GM23338 (cell line): ENCODE measurements around the gene PTPN22. TPM values are rescaled to one million over a fixed set of nuclear protein-coding genes. Genes with fewer than 3 reads are reported as not detected.

Experiments
- ATAC-seq: fragments of 200-7000 bp; cut with Tn5 transposase; 3 replicates; pipeline ENCODE4 v1.9.1; 2020
- DNase-seq: peaks from one replicate; pipeline ENCODE4 v3.0.0-alpha.2; 2015; ENCODE audit warnings: low spot score
- H2AFZ ChIP-seq: fragments of 200-600 bp; sonication (generic); 2 replicates; pipeline ENCODE4 v1.8.0; 2016; ENCODE audit warnings: antibody characterized with exemption, mild to moderate bottlenecking, moderate library complexity
- H3F3A ChIP-seq: fragments of 200-600 bp; sonication (generic); replicated peaks from 2 replicates; pipeline ENCODE4 v1.8.0; 2017; ENCODE audit warnings: antibody characterized with exemption, mixed run types, low read depth
- H3K27ac ChIP-seq: fragments of 200-600 bp; sonication (generic); 2 replicates; pipeline ENCODE4 v1.6.1; 2016; ENCODE audit warnings: low read depth
- H3K27me3 ChIP-seq: fragments of 200-600 bp; sonication (generic); 2 replicates; pipeline ENCODE4 v1.8.0; 2016; ENCODE audit warnings: mild to moderate bottlenecking, mixed run types, moderate library complexity; ENCODE audit not compliant: insufficient read depth
- H3K36me3 ChIP-seq: fragments of 200-600 bp; sonication (generic); 2 replicates; pipeline ENCODE4 v1.8.0; 2016; ENCODE audit warnings: mild to moderate bottlenecking; ENCODE audit not compliant: insufficient read depth
- H3K4me1 ChIP-seq: fragments of 200-600 bp; sonication (generic); 2 replicates; pipeline ENCODE4 v1.8.0; 2016; ENCODE audit warnings: mild to moderate bottlenecking, moderate library complexity; ENCODE audit not compliant: insufficient read depth
- H3K4me2 ChIP-seq: fragments of 200-600 bp; sonication (generic); 2 replicates; pipeline ENCODE4 v1.7.1; 2017; ENCODE audit warnings: mixed run types
- H3K4me3 ChIP-seq: fragments of 200-600 bp; sonication (generic); 2 replicates; pipeline ENCODE4 v1.6.1; 2016; ENCODE audit warnings: mixed run types
- H3K79me2 ChIP-seq: fragments of 200-600 bp; sonication (generic); replicated peaks from 2 replicates; pipeline ENCODE4 v1.8.0; 2017; ENCODE audit warnings: mild to moderate bottlenecking; ENCODE audit not compliant: insufficient read depth
- H3K9me2 ChIP-seq: fragments of 200-600 bp; sonication (generic); 2 replicates; pipeline ENCODE4 v1.8.0; 2017; ENCODE audit not compliant: insufficient read depth
- H4K20me1 ChIP-seq: fragments of 200-600 bp; sonication (generic); replicated peaks from 2 replicates; pipeline ENCODE4 v1.8.0; 2017; ENCODE audit warnings: mild to moderate bottlenecking; ENCODE audit not compliant: insufficient read depth
- H3K27ac Mint-ChIP-seq: 2 replicates; pipeline ENCODE4 v1.8.0; 2020; ENCODE audit warnings: inconsistent platforms, mild to moderate bottlenecking, moderate library complexity, mixed read lengths
- H3K27me3 Mint-ChIP-seq: 3 replicates; pipeline ENCODE4 v1.8.0; 2022; ENCODE audit warnings: low read depth, mild to moderate bottlenecking, moderate library complexity, mixed read lengths, inconsistent platforms; ENCODE audit not compliant: insufficient read depth, poor library complexity
- H3K36me3 Mint-ChIP-seq: 3 replicates; pipeline ENCODE4 v1.8.0; 2021; ENCODE audit warnings: low read depth, mild to moderate bottlenecking, inconsistent platforms, moderate library complexity, mixed read lengths
- H3K4me1 Mint-ChIP-seq: 3 replicates; pipeline ENCODE4 v1.8.0; 2020; ENCODE audit warnings: mild to moderate bottlenecking, inconsistent platforms, mixed read lengths
- H3K4me3 Mint-ChIP-seq: 3 replicates; pipeline ENCODE4 v1.8.0; 2021; ENCODE audit warnings: moderate library complexity, mild to moderate bottlenecking, inconsistent platforms, mixed read lengths
- H3K9me3 Mint-ChIP-seq: 3 replicates; pipeline ENCODE4 v1.8.0; 2020; ENCODE audit warnings: moderate library complexity, mild to moderate bottlenecking, inconsistent platforms, mixed read lengths
- CREB1 ChIP-seq: fragments of 250-450 bp; sonication (Bioruptor Pico); IDR thresholded peaks from 2 replicates; pipeline ENCODE4 v1.5.0; 2020; ENCODE audit warnings: low read depth, mild to moderate bottlenecking, moderate library complexity
- EZH2 ChIP-seq: fragments of 200-600 bp; sonication (generic); IDR thresholded peaks from one replicate; pipeline ENCODE4 v1.8.0; 2017; ENCODE audit warnings: antibody characterized with exemption, mild to moderate bottlenecking, low read depth; ENCODE audit not compliant: unreplicated experiment
- EZH2phosphoT487 ChIP-seq: fragments of 200-600 bp; sonication (generic); IDR thresholded peaks from one replicate; pipeline ENCODE4 v1.8.1; 2018; ENCODE audit warnings: antibody characterized with exemption; ENCODE audit not compliant: unreplicated experiment
- JUNB ChIP-seq: IDR thresholded peaks from one replicate; pipeline ENCODE4 v1.6.1; 2016; ENCODE audit warnings: antibody characterized with exemption; ENCODE audit not compliant: unreplicated experiment
- NANOG ChIP-seq: IDR thresholded peaks from 2 replicates; pipeline ENCODE4 v1.6.1; 2016; ENCODE audit warnings: antibody characterized with exemption, borderline replicate concordance
- POLR2AphosphoS5 ChIP-seq: IDR thresholded peaks from 2 replicates; pipeline ENCODE4 v1.6.1; 2016; ENCODE audit warnings: antibody characterized with exemption, low read depth
- STAT1 ChIP-seq: IDR thresholded peaks from one replicate; pipeline ENCODE4 v1.6.1; 2016; ENCODE audit warnings: antibody characterized with exemption; ENCODE audit not compliant: unreplicated experiment
- ZNF114 ChIP-seq: fragments of 250-450 bp; sonication (Bioruptor Pico); IDR thresholded peaks from 2 replicates; pipeline ENCODE4 v1.5.0; 2020; ENCODE audit warnings: mild to moderate bottlenecking, moderate library complexity
- ZNF331 ChIP-seq: fragments of 250-450 bp; sonication (Bioruptor Pico); IDR thresholded peaks from 2 replicates; pipeline ENCODE4 v1.5.0; 2020; ENCODE audit warnings: low read depth, mild to moderate bottlenecking, moderate library complexity
- polyA plus RNA-seq: library from polyadenylated mRNA; unstranded; fragments of >200 nt; fragmentation: Nextera tagmentation; extraction: Ambion mirVana; gene quantifications from 2 replicates; pipeline ENCODE4 v1.2.1, GENCODE V29; 2016
- total RNA-seq: library from RNA; depleted of rRNA; stranded (reverse); fragments of >200 nt; shearing (Covaris generic); gene quantifications from 2 replicates; pipeline ENCODE4 v1.2.3, GENCODE V29; 2014
- TF ChIP-seq, protein P1 (sequence below), 2 experiments: fragments of 200-600 bp in 1 of 2; sonication (generic) in 1 of 2; conservative IDR thresholded peaks; 2 replicates each; pipeline versions ENCODE4 v1.5.1 to v1.6.1; 2016 to 2017; ENCODE audit warnings: antibody characterized with exemption in 2 of 2, low read depth in 2 of 2, mild to moderate bottlenecking in 2 of 2, moderate library complexity in 1 of 2
- TF ChIP-seq, protein P2 (sequence below): IDR thresholded peaks from one replicate; pipeline ENCODE4 v1.6.1; 2018; ENCODE audit warnings: antibody characterized with exemption; ENCODE audit not compliant: unreplicated experiment
- TF ChIP-seq, protein P3 (sequence below): IDR thresholded peaks from 2 replicates; pipeline ENCODE4 v1.6.1; 2016; ENCODE audit warnings: antibody characterized with exemption
- TF ChIP-seq, protein P4 (sequence below): fragments of 250-450 bp; sonication (Bioruptor Pico); IDR thresholded peaks from 2 replicates; pipeline ENCODE4 v1.5.0; 2020; ENCODE audit warnings: mild to moderate bottlenecking, moderate library complexity

Gene PTPN22
- total and polyA plus RNA-seq, 2 experiments from 2014 or later: 0.08 TPM; not detected in 1

DNA sequence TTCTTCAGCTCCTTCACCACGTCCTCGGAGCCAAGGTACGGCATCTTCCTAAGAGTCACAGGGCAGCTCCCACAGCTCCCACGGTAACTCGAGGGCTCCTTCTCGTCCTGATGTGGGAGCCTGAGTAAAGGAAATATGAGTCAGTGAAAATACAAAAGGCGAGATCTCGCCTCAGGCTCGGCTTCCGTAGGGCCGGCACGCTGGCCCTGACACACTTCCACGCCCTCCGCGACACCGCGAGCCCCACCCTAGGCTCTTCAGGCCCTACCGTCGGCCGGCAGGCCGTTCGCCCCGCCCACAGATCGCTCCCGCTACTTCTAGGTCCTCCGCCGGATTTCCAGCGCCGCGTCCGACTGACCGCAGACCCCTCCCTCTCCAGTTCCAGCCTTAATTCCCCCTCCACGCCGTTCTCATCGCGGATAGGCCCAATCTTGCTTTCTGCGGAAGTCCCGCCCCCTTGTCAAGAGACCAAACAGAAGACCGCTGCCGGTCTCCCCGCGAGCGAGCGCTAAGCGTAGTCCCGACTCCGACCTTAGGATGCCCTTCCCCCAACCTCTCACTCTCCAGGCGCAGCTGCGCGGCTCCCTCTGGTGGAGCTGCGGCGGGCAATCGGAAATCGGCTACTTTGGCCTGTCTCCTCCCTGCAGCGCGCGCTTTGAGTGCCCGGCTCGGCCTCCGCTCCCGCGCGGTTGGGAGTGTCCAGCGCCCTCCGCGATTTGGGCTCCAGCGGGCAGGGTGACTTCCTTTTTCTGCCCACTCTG lies 33.3 kb upstream of the PTPN22 start, which contains the start of the genes AP4B1 and DCLRE1B:
AP4B1 (minus strand) TSS at position 126 of the 761 bp plus-strand sequence; CDS start at position 44, 82 bp downstream.
DCLRE1B (plus strand) TSS at position 653 of the 761 bp plus-strand sequence. CDS start 261 bp downstream, outside the sequence.
- Histone ChIP-seq H3K27ac (peak within 1 kb of the TSS; percentile 86), H3K4me1 (peaks cover 9% of the 10 kb centered on the region; the same call in 1 of the 2 replicates), H3K79me2 (peaks cover 9% of the 10 kb centered on the region; the same call in 1 of the 2 replicates), H3K4me2 (peak within 1 kb of the TSS; percentile 89), H3K9me2 (no peaks in the 10 kb centered on the region), H3K27me3 (no peaks in the 10 kb centered on the region), H4K20me1 (no peaks in the 10 kb centered on the region; the same call in 1 of the 2 replicates), H3K4me3 (peak within 1 kb of the TSS; percentile 85), H3K36me3 (peaks cover 9% of the 10 kb centered on the region; the same call in 1 of the 2 replicates), H3F3A (peaks cover 15% of the 10 kb centered on the region), H2AFZ (peak within 1 kb of the TSS; percentile 99)
- peak within 1 kb of the TSS; percentile 94 for H3K4me3 Mint-ChIP-seq
- H3K9me3 Mint-ChIP-seq: no peaks in the 10 kb centered on the region
- ATAC-seq (peak; percentile 94), DNase-seq (peak; percentile 100)
- peak within 1 kb of the TSS; percentile 95 for H3K27ac Mint-ChIP-seq
- TF ChIP-seq CREB1 (CRISPR knock-in tag) (peak; percentile 74), ZNF331 (CRISPR knock-in tag) (no peak), ZNF114 (CRISPR knock-in tag) (no peak), NANOG (0 out of 2 replicates have a peak, but pooled peaks have one; percentile 24), STAT1 (no peak), JUNB (no peak), EZH2phosphoT487 (no peak), POLR2AphosphoS5 (peak; percentile 61), EZH2 (no peak)
- TF ChIP-seq, protein P1, sequence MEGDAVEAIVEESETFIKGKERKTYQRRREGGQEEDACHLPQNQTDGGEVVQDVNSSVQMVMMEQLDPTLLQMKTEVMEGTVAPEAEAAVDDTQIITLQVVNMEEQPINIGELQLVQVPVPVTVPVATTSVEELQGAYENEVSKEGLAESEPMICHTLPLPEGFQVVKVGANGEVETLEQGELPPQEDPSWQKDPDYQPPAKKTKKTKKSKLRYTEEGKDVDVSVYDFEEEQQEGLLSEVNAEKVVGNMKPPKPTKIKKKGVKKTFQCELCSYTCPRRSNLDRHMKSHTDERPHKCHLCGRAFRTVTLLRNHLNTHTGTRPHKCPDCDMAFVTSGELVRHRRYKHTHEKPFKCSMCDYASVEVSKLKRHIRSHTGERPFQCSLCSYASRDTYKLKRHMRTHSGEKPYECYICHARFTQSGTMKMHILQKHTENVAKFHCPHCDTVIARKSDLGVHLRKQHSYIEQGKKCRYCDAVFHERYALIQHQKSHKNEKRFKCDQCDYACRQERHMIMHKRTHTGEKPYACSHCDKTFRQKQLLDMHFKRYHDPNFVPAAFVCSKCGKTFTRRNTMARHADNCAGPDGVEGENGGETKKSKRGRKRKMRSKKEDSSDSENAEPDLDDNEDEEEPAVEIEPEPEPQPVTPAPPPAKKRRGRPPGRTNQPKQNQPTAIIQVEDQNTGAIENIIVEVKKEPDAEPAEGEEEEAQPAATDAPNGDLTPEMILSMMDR (conservative IDR thresholded peaks at IDR 0.05; ENCODE audit: low read depth in 2 of 2): peak; percentile 10 to 64; a peak in 2 of 4 replicates
- TF ChIP-seq, protein P2, sequence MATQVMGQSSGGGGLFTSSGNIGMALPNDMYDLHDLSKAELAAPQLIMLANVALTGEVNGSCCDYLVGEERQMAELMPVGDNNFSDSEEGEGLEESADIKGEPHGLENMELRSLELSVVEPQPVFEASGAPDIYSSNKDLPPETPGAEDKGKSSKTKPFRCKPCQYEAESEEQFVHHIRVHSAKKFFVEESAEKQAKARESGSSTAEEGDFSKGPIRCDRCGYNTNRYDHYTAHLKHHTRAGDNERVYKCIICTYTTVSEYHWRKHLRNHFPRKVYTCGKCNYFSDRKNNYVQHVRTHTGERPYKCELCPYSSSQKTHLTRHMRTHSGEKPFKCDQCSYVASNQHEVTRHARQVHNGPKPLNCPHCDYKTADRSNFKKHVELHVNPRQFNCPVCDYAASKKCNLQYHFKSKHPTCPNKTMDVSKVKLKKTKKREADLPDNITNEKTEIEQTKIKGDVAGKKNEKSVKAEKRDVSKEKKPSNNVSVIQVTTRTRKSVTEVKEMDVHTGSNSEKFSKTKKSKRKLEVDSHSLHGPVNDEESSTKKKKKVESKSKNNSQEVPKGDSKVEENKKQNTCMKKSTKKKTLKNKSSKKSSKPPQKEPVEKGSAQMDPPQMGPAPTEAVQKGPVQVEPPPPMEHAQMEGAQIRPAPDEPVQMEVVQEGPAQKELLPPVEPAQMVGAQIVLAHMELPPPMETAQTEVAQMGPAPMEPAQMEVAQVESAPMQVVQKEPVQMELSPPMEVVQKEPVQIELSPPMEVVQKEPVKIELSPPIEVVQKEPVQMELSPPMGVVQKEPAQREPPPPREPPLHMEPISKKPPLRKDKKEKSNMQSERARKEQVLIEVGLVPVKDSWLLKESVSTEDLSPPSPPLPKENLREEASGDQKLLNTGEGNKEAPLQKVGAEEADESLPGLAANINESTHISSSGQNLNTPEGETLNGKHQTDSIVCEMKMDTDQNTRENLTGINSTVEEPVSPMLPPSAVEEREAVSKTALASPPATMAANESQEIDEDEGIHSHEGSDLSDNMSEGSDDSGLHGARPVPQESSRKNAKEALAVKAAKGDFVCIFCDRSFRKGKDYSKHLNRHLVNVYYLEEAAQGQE: no peak
- TF ChIP-seq, protein P3, sequence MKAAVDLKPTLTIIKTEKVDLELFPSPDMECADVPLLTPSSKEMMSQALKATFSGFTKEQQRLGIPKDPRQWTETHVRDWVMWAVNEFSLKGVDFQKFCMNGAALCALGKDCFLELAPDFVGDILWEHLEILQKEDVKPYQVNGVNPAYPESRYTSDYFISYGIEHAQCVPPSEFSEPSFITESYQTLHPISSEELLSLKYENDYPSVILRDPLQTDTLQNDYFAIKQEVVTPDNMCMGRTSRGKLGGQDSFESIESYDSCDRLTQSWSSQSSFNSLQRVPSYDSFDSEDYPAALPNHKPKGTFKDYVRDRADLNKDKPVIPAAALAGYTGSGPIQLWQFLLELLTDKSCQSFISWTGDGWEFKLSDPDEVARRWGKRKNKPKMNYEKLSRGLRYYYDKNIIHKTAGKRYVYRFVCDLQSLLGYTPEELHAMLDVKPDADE: peak; percentile 70; the same call in 1 of the 2 replicates
- TF ChIP-seq, protein P4, sequence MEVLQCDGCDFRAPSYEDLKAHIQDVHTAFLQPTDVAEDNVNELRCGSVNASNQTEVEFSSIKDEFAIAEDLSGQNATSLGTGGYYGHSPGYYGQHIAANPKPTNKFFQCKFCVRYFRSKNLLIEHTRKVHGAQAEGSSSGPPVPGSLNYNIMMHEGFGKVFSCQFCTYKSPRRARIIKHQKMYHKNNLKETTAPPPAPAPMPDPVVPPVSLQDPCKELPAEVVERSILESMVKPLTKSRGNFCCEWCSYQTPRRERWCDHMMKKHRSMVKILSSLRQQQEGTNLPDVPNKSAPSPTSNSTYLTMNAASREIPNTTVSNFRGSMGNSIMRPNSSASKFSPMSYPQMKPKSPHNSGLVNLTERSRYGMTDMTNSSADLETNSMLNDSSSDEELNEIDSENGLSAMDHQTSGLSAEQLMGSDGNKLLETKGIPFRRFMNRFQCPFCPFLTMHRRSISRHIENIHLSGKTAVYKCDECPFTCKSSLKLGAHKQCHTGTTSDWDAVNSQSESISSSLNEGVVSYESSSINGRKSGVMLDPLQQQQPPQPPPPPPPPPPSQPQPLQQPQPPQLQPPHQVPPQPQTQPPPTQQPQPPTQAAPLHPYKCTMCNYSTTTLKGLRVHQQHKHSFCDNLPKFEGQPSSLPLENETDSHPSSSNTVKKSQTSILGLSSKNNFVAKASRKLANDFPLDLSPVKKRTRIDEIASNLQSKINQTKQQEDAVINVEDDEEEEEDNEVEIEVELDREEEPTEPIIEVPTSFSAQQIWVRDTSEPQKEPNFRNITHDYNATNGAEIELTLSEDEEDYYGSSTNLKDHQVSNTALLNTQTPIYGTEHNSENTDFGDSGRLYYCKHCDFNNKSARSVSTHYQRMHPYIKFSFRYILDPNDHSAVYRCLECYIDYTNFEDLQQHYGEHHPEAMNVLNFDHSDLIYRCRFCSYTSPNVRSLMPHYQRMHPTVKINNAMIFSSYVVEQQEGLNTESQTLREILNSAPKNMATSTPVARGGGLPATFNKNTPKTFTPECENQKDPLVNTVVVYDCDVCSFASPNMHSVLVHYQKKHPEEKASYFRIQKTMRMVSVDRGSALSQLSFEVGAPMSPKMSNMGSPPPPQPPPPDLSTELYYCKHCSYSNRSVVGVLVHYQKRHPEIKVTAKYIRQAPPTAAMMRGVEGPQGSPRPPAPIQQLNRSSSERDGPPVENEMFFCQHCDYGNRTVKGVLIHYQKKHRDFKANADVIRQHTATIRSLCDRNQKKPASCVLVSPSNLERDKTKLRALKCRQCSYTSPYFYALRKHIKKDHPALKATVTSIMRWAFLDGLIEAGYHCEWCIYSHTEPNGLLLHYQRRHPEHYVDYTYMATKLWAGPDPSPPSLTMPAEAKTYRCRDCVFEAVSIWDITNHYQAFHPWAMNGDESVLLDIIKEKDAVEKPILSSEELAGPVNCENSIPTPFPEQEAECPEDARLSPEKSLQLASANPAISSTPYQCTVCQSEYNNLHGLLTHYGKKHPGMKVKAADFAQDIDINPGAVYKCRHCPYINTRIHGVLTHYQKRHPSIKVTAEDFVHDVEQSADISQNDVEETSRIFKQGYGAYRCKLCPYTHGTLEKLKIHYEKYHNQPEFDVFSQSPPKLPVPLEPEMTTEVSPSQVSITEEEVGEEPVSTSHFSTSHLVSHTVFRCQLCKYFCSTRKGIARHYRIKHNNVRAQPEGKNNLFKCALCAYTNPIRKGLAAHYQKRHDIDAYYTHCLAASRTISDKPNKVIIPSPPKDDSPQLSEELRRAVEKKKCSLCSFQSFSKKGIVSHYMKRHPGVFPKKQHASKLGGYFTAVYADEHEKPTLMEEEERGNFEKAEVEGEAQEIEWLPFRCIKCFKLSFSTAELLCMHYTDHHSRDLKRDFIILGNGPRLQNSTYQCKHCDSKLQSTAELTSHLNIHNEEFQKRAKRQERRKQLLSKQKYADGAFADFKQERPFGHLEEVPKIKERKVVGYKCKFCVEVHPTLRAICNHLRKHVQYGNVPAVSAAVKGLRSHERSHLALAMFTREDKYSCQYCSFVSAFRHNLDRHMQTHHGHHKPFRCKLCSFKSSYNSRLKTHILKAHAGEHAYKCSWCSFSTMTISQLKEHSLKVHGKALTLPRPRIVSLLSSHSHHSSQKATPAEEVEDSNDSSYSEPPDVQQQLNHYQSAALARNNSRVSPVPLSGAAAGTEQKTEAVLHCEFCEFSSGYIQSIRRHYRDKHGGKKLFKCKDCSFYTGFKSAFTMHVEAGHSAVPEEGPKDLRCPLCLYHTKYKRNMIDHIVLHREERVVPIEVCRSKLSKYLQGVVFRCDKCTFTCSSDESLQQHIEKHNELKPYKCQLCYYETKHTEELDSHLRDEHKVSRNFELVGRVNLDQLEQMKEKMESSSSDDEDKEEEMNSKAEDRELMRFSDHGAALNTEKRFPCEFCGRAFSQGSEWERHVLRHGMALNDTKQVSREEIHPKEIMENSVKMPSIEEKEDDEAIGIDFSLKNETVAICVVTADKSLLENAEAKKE (CRISPR knock-in tag): no peak
- H3K36me3 Mint-ChIP-seq: peaks cover 13% of the 10 kb centered on the region
- H3K27me3 Mint-ChIP-seq: peaks cover 8% of the 10 kb centered on the region
- H3K4me1 Mint-ChIP-seq: peaks cover 8% of the 10 kb centered on the region
